Lower lobe of right lung (tissue), 2 donors: ENCODE measurements around the gene PAEP. TPM values are rescaled to one million over a fixed set of nuclear protein-coding genes. Genes with fewer than 3 reads are reported as not detected.
"Not testable (repeated sequence)": the region's sequence is repeated elsewhere in the genome, so short reads cannot be mapped to it uniquely, and the experiment has no call there.

Experiments used
- ATAC-seq, 2 donors: fragments of 200-7000 bp; cut with Tn5 transposase; one replicate each; pipeline ENCODE4 v1.9.1; 2020 to 2022; ENCODE audit warnings: mild to moderate bottlenecking in 2 of 2, moderate library complexity in 2 of 2
- DNase-seq: peaks from one replicate; pipeline ENCODE4 v3.0.0-alpha.2; 2020
- H3K27ac ChIP-seq: fragments of 200-600 bp; one replicate; pipeline ENCODE4 v1.8.0; 2022
- H3K27me3 ChIP-seq: fragments of 200-600 bp; one replicate; pipeline ENCODE4 v1.8.0; 2022; ENCODE audit warnings: low read depth
- H3K36me3 ChIP-seq: fragments of 200-600 bp; one replicate; pipeline ENCODE4 v1.8.0; 2022; ENCODE audit warnings: mild to moderate bottlenecking
- H3K4me1 ChIP-seq: fragments of 200-600 bp; one replicate; pipeline ENCODE4 v1.8.0; 2022
- H3K4me3 ChIP-seq: fragments of 200-600 bp; one replicate; pipeline ENCODE4 v1.8.0; 2022; ENCODE audit warnings: mild to moderate bottlenecking
- H3K9me3 ChIP-seq: fragments of 200-600 bp; one replicate; pipeline ENCODE4 v1.8.0; 2022
- CTCF ChIP-seq: fragments of 200-600 bp; IDR thresholded peaks from one replicate; pipeline ENCODE4 v1.8.0; 2022; ENCODE audit warnings: antibody characterized with exemption, mild to moderate bottlenecking
- intact Hi-C: fragments of 100-400 bp; cut with DNase I; formaldehyde crosslinking; loops from one replicate; pipeline ENCODE4 v1.11.0; 2022
- total RNA-seq: library from RNA; stranded (reverse); fragmentation: NEBNext Ultra II Directional; extraction: Animal tissue kit (Norgen Biotek cat#: 25700); gene quantifications from one replicate; pipeline ENCODE4 v1.2.1, GENCODE V29; 2021
- donor health status: DM: no; HTN: yes; CAD: no; lungs with severe emphysema.

The PAEP gene
- total RNA-seq, 1 donor from 2014 or later: not detected

- no peak for DNase-seq
- H3K27ac ChIP-seq: no peak overlapping the region
- H3K27me3 ChIP-seq: no peaks in the 10 kb centered on the region
- intact Hi-C loops: no loop called here
- no peak for TF ChIP-seq CTCF
- no peaks in the 10 kb centered on the region for H3K4me1 ChIP-seq
- ATAC-seq: no peak
- H3K4me3 ChIP-seq: no peak overlapping the region
- no peaks in the 10 kb centered on the region for H3K36me3 ChIP-seq
- no peaks in the 10 kb centered on the region for H3K9me3 ChIP-seq
Observed at GRCh38 chr9:135544981-135545635, 16.4 kb upstream of the PAEP start.

- H3K27me3 ChIP-seq, ATAC-seq, H3K4me1 ChIP-seq, H3K27ac ChIP-seq, H3K36me3 ChIP-seq, intact Hi-C loops, DNase-seq, H3K4me3 ChIP-seq, H3K9me3 ChIP-seq: not testable (repeated sequence)
Observed at GRCh38 chr9:135545646-135546176, 15.8 kb upstream of the PAEP start, which contains the start of gene OBP2A. Gene OBP2A (plus strand): TSS chr9:135546126. CDS start chr9:135546181, 55 bp downstream.

- H3K4me3 ChIP-seq, H3K4me1 ChIP-seq, H3K27me3 ChIP-seq, ATAC-seq, DNase-seq, H3K27ac ChIP-seq, intact Hi-C loops, H3K36me3 ChIP-seq, H3K9me3 ChIP-seq: not testable (repeated sequence)
Observed at GRCh38 chr9:135546792-135547617, 14.6 kb upstream of the PAEP start.

GRCh38 chr9:135547756-135548736 lies 13.5 kb upstream of the PAEP start:
- DNase-seq: no peak
- intact Hi-C loops: no loop called here
- ATAC-seq: no peak

GRCh38 chr9:135549478-135550343 lies 11.8 kb upstream of the PAEP start:
- ATAC-seq, H3K27me3 ChIP-seq, H3K27ac ChIP-seq, H3K4me3 ChIP-seq, H3K36me3 ChIP-seq, intact Hi-C loops, H3K9me3 ChIP-seq, DNase-seq, H3K4me1 ChIP-seq: not testable (repeated sequence)

More at GRCh38 chr9:135547756-135548736, 13.5 kb upstream of the PAEP start:
- no peaks in the 10 kb centered on the region for H3K27me3 ChIP-seq
- no peak overlapping the region for H3K4me3 ChIP-seq
- no peaks in the 10 kb centered on the region for H3K9me3 ChIP-seq
- no peak overlapping the region for H3K27ac ChIP-seq
- H3K4me1 ChIP-seq: no peaks in the 10 kb centered on the region
- TF ChIP-seq CTCF: no peak
- no peaks in the 10 kb centered on the region for H3K36me3 ChIP-seq

- Histone ChIP-seq H3K27me3 (no peaks in the 10 kb centered on the region), H3K36me3 (no peaks in the 10 kb centered on the region), H3K4me1 (no peaks in the 10 kb centered on the region), H3K4me3 (no peak overlapping the region), H3K27ac (no peak overlapping the region), H3K9me3 (no peaks in the 10 kb centered on the region)
- ATAC-seq: no peak
- no peak for DNase-seq
- intact Hi-C loops: no loop called here
- no peak for TF ChIP-seq CTCF
Observed at GRCh38 chr9:135550344-135550918, 11.1 kb upstream of the PAEP start.
